ENCODE measurements around the gene ASTL.

The ASTL gene

GRCh38 chr2:96124406-96125265 lies 13.7 kb downstream of the ASTL start:
- DNase-seq: no peak

- no peak for DNase-seq
Measured at GRCh38 chr2:96123936-96124335, 14.4 kb downstream of the ASTL start.

- DNase-seq: no peak
Measured at GRCh38 chr2:96123290-96123689, 15.0 kb downstream of the ASTL start.

GRCh38 chr2:96122391-96122790 lies 15.9 kb downstream of the ASTL start:
- no peak for DNase-seq

GRCh38 chr2:96121414-96121813 lies 16.9 kb downstream of the ASTL start:
- DNase-seq: no peak

GRCh38 chr2:96120991-96121390 lies 17.3 kb downstream of the ASTL start:
- no peak for DNase-seq

GRCh38 chr2:96120091-96120720 lies 18.1 kb downstream of the ASTL start:
- DNase-seq: no peak

- DNase-seq: no peak
Measured at GRCh38 chr2:96119389-96119751, 18.9 kb downstream of the ASTL start.

GRCh38 chr2:96118698-96119388 lies 19.5 kb downstream of the ASTL start:
- no peak for DNase-seq

- peak; percentile 19 for DNase-seq
Measured at GRCh38 chr2:96117701-96118588, 20.4 kb downstream of the ASTL start.

GRCh38 chr2:96116879-96117533 lies 21.3 kb downstream of the ASTL start:
- DNase-seq: peak; percentile 84

GRCh38 chr2:96116424-96116878 lies 21.9 kb downstream of the ASTL start, which contains the start of gene ADRA2B:
Gene ADRA2B, minus strand, starts transcription at chr2:96116571. Its CDS starts 422 bp downstream, at chr2:96116149.
- DNase-seq: peak; percentile 81

GRCh38 chr2:96115631-96116423 lies 22.5 kb downstream of the ASTL start:
- no peak for DNase-seq

GRCh38 chr2:96114903-96115581 lies 23.3 kb downstream of the ASTL start:
- no peak for DNase-seq

GRCh38 chr2:96114546-96114902 lies 23.8 kb downstream of the ASTL start:
- no peak for DNase-seq

- no peak for DNase-seq
Measured at GRCh38 chr2:96113951-96114350, 24.4 kb downstream of the ASTL start.

GRCh38 chr2:96113367-96113677 lies 25.0 kb downstream of the ASTL start:
- no peak for DNase-seq

- DNase-seq: no peak
Measured at GRCh38 chr2:96112501-96113366, 25.6 kb downstream of the ASTL start.

GRCh38 chr2:96111823-96112500 lies 26.3 kb downstream of the ASTL start:
- DNase-seq: no peak

Measured in eye (tissue), 1 donor.